NCI-H510A (cell line): Measurements from ENCODE around the gene KSR2.
"Not testable (repeated sequence)": the region's sequence is repeated elsewhere in the genome, so short reads cannot be mapped to it uniquely, and the experiment has no call there.

Source experiments
- DNase-seq: peaks from one replicate; lab custom pipeline; 2025; lab: John Stamatoyannopoulos, UW

Gene KSR2

GRCh38 chr12:117760990-117761389, 207.8 kb downstream of the KSR2 start:
- no peak for DNase-seq

- no peak for DNase-seq
Observed at GRCh38 chr12:117750657-117751056, 218.1 kb downstream of the KSR2 start.

GRCh38 chr12:117749431-117749830, 219.4 kb downstream of the KSR2 start:
- DNase-seq: no peak

GRCh38 chr12:117746358-117746757, 222.4 kb downstream of the KSR2 start:
- DNase-seq: not testable (repeated sequence)

GRCh38 chr12:117744418-117744817, 224.4 kb downstream of the KSR2 start:
- DNase-seq: no peak

- DNase-seq: no peak
Observed at GRCh38 chr12:117743761-117744160, 225.0 kb downstream of the KSR2 start.

- DNase-seq: no peak
Observed at GRCh38 chr12:117742721-117743120, 226.1 kb downstream of the KSR2 start.

GRCh38 chr12:117738233-117738632, 230.6 kb downstream of the KSR2 start:
- no peak for DNase-seq

GRCh38 chr12:117733549-117733805, 235.3 kb downstream of the KSR2 start:
- no peak for DNase-seq

GRCh38 chr12:117732761-117733548, 235.8 kb downstream of the KSR2 start:
- DNase-seq: no peak

- not testable (repeated sequence) for DNase-seq
Observed at GRCh38 chr12:117731131-117731530, 237.7 kb downstream of the KSR2 start.

GRCh38 chr12:117727301-117727700, 241.5 kb downstream of the KSR2 start:
- no peak for DNase-seq

- DNase-seq: no peak
Observed at GRCh38 chr12:117724543-117724942, 244.2 kb downstream of the KSR2 start.

GRCh38 chr12:117718559-117718958, 250.2 kb downstream of the KSR2 start:
- DNase-seq: peak; percentile 35

GRCh38 chr12:117718141-117718540, 250.6 kb downstream of the KSR2 start:
- DNase-seq: no peak

GRCh38 chr12:117714203-117714602, 254.6 kb downstream of the KSR2 start:
- no peak for DNase-seq

- DNase-seq: no peak
Observed at GRCh38 chr12:117710121-117710520, 258.7 kb downstream of the KSR2 start.

GRCh38 chr12:117707861-117708260, 260.9 kb downstream of the KSR2 start:
- DNase-seq: no peak

GRCh38 chr12:117703584-117703983, 265.2 kb downstream of the KSR2 start:
- no peak for DNase-seq

GRCh38 chr12:117702741-117703140, 266.0 kb downstream of the KSR2 start:
- DNase-seq: no peak

- DNase-seq: no peak
Observed at GRCh38 chr12:117699575-117699974, 269.2 kb downstream of the KSR2 start.

- no peak for DNase-seq
Observed at GRCh38 chr12:117699118-117699517, 269.7 kb downstream of the KSR2 start.

GRCh38 chr12:117695956-117696355, 272.8 kb downstream of the KSR2 start:
- peak; percentile 59 for DNase-seq

GRCh38 chr12:117692512-117692911, 276.3 kb downstream of the KSR2 start:
- no peak for DNase-seq
